HFFc6 (cell line): ENCODE results near the gene SETBP1. TPM values are rescaled to one million over a fixed set of nuclear protein-coding genes. Genes with fewer than 3 reads are reported as not detected.

Experiments
- DNase-seq: peaks from one replicate; pipeline ENCODE4 v3.0.0-alpha.2; 2018
- H3K27ac Mint-ChIP-seq: 2 replicates; pipeline ENCODE4 v1.8.0; 2020; ENCODE audit warnings: mild to moderate bottlenecking, mixed read lengths
- H3K27me3 Mint-ChIP-seq: 2 replicates; pipeline ENCODE4 v1.8.0; 2021; ENCODE audit warnings: mild to moderate bottlenecking, moderate library complexity, mixed read lengths; ENCODE audit not compliant: insufficient read depth
- H3K36me3 Mint-ChIP-seq: 2 replicates; pipeline ENCODE4 v1.8.0; 2021; ENCODE audit warnings: low read depth, mixed read lengths
- H3K4me1 Mint-ChIP-seq: 2 replicates; pipeline ENCODE4 v1.8.0; 2020; ENCODE audit warnings: low read depth, mixed read lengths
- H3K4me3 Mint-ChIP-seq: 2 replicates; pipeline ENCODE4 v1.8.0; 2020; ENCODE audit warnings: mild to moderate bottlenecking, moderate library complexity, mixed read lengths
- H3K9me3 Mint-ChIP-seq: 2 replicates; pipeline ENCODE4 v1.8.0; 2020; ENCODE audit warnings: mild to moderate bottlenecking, mixed read lengths
- CTCF ChIP-seq: fragments of 200-600 bp; sonication (generic); IDR thresholded peaks from 2 replicates; pipeline ENCODE4 v1.5.0; 2021; ENCODE audit warnings: antibody characterized with exemption, mild to moderate bottlenecking
- total RNA-seq, 6 experiments: library from RNA; stranded (reverse); fragmentation: NEBNext Ultra II Directional; extraction: Animal tissue kit (Norgen Biotek cat#: 25700); gene quantifications; 2 replicates in 1 of 6; 3 replicates in 5 of 6; pipeline ENCODE4 v1.2.3, GENCODE V29; 2021

SETBP1 gene
- total RNA-seq, 6 experiments from 2014 or later = 0.03 to 0.40 (median 0.09) TPM

GRCh38 chr18:44773640-44774155 is 93.0 kb downstream of the SETBP1 start:
- DNase-seq = no peak
- Mint-ChIP-seq H3K4me1 (no peaks in the 10 kb centered on the region), H3K9me3 (no peaks in the 10 kb centered on the region; the same call in 1 of the 2 replicates), H3K27ac (no peak overlapping the region), H3K36me3 (no peaks in the 10 kb centered on the region), H3K27me3 (peaks cover 9% of the 10 kb centered on the region; the same call in 1 of the 2 replicates), H3K4me3 (no peak overlapping the region)
- TF ChIP-seq CTCF = no peak

- H3K4me1 Mint-ChIP-seq = no peaks in the 10 kb centered on the region
Observed at GRCh38 chr18:44774191-44774590, 93.5 kb downstream of the SETBP1 start.

GRCh38 chr18:44777457-44778192 is 96.9 kb downstream of the SETBP1 start:
- DNase-seq = no peak
- Mint-ChIP-seq H3K4me1 (no peaks in the 10 kb centered on the region), H3K27ac (no peak overlapping the region)

More at GRCh38 chr18:44774191-44774590, 93.5 kb downstream of the SETBP1 start:
- no peak overlapping the region for H3K27ac Mint-ChIP-seq
- H3K27me3 Mint-ChIP-seq = peaks cover 13% of the 10 kb centered on the region; the same call in 1 of the 2 replicates
- no peak for TF ChIP-seq CTCF
- H3K4me3 Mint-ChIP-seq = no peak overlapping the region
- DNase-seq = no peak
- no peaks in the 10 kb centered on the region; the same call in 1 of the 2 replicates for H3K9me3 Mint-ChIP-seq
- H3K36me3 Mint-ChIP-seq = no peaks in the 10 kb centered on the region

GRCh38 chr18:44778788-44779187 is 98.1 kb downstream of the SETBP1 start:
- peaks cover 20% of the 10 kb centered on the region; the same call in 1 of the 2 replicates for H3K27me3 Mint-ChIP-seq
- TF ChIP-seq CTCF = no peak
- no peak overlapping the region for H3K4me3 Mint-ChIP-seq
- H3K36me3 Mint-ChIP-seq = no peaks in the 10 kb centered on the region
- no peaks in the 10 kb centered on the region for H3K4me1 Mint-ChIP-seq
- no peaks in the 10 kb centered on the region; the same call in 1 of the 2 replicates for H3K9me3 Mint-ChIP-seq
- no peak for DNase-seq
- no peak overlapping the region for H3K27ac Mint-ChIP-seq

More at GRCh38 chr18:44777457-44778192, 96.9 kb downstream of the SETBP1 start:
- no peak for TF ChIP-seq CTCF
- no peaks in the 10 kb centered on the region for H3K36me3 Mint-ChIP-seq
- no peaks in the 10 kb centered on the region; the same call in 1 of the 2 replicates for H3K9me3 Mint-ChIP-seq
- H3K27me3 Mint-ChIP-seq = peaks cover 20% of the 10 kb centered on the region; the same call in 1 of the 2 replicates
- no peak overlapping the region for H3K4me3 Mint-ChIP-seq

- no peak for DNase-seq
- no peaks in the 10 kb centered on the region for H3K4me1 Mint-ChIP-seq
- no peaks in the 10 kb centered on the region for H3K36me3 Mint-ChIP-seq
- H3K9me3 Mint-ChIP-seq = no peaks in the 10 kb centered on the region; the same call in 1 of the 2 replicates
- no peak overlapping the region for H3K27ac Mint-ChIP-seq
- peaks cover 16% of the 10 kb centered on the region; the same call in 1 of the 2 replicates for H3K27me3 Mint-ChIP-seq
- no peak for TF ChIP-seq CTCF
- no peak overlapping the region for H3K4me3 Mint-ChIP-seq
Observed at GRCh38 chr18:44779753-44780292, 99.1 kb downstream of the SETBP1 start.
